B cell (primary cell): ENCODE data around the gene FALEC. TPM values are rescaled to one million over a fixed set of nuclear protein-coding genes. Genes with fewer than 3 reads are reported as not detected.
A peak's percentile ranks its signal among the peaks of the same experiment; 100 is the strongest.

Source experiments
- ATAC-seq: fragments of 200-7000 bp; cut with Tn5 transposase; one replicate; pipeline ENCODE4 v1.10.0; 2021; ENCODE audit warnings: low read depth, mild to moderate bottlenecking, moderate number of reproducible peaks, moderate library complexity
- CTCF ChIA-PET: fragments of 350-600 bp; sonication (Branson Sonifier 250); formaldehyde crosslinking; loops from one replicate; lab custom pipeline; 2021; ENCODE audit warnings: antibody characterized with exemption, inconsistent platforms; lab: Charles Lee
- POLR2A ChIA-PET: fragments of 350-600 bp; sonication (Branson Sonifier 250); formaldehyde crosslinking; loops from one replicate; lab custom pipeline; 2021; ENCODE audit warnings: antibody characterized with exemption; lab: Charles Lee
- DNase-seq: peaks from one replicate; pipeline ENCODE4 v3.0.0; 2013
- H2AFZ ChIP-seq: 2 replicates; pipeline ENCODE4 v1.6.1; 2012; ENCODE audit warnings: mild to moderate bottlenecking, low read depth, low read length; ENCODE audit not compliant: insufficient read depth, poor library complexity, severe bottlenecking
- H3K27ac ChIP-seq, 2 donors: 1 replicate in 1 of 2; 2 replicates in 1 of 2; pipeline ENCODE4 v1.5.1; 2012 to 2013; ENCODE audit warnings: low read length in 2 of 2, mild to moderate bottlenecking in 2 of 2, moderate library complexity in 1 of 2
- H3K27me3 ChIP-seq, 4 experiments: fragments of 200-600 bp in 1 of 4; sonication (generic) in 1 of 4; replicated peaks in 1 of 4; 1 replicate in 2 of 4; 2 replicates in 2 of 4; pipeline versions ENCODE4 v1.6.1 to v1.7.0; 2013 to 2016; ENCODE audit warnings: low read length in 3 of 4, mild to moderate bottlenecking in 2 of 4, mixed read lengths in 1 of 4, moderate library complexity in 1 of 4; ENCODE audit not compliant: insufficient read depth in 4 of 4, control insufficient read depth in 3 of 4; ENCODE audit errors: control extremely low read depth in 1 of 4
- H3K36me3 ChIP-seq, 2 experiments: replicated peaks in 1 of 2; 1 replicate in 1 of 2; 2 replicates in 1 of 2; pipeline versions ENCODE4 v1.6.1 to v1.7.1; 2013; ENCODE audit warnings: low read length in 1 of 2; ENCODE audit not compliant: insufficient read depth in 2 of 2, control insufficient read depth in 1 of 2; ENCODE audit errors: control extremely low read depth in 1 of 2, extremely low read depth in 1 of 2
- H3K4me1 ChIP-seq, 2 donors: fragments of 200-600 bp in 1 of 2; sonication (generic) in 1 of 2; 1 replicate in 1 of 2; 2 replicates in 1 of 2; pipeline versions ENCODE4 v1.5.1 to v1.6.1; 2013 to 2017; ENCODE audit warnings: low read length in 2 of 2; ENCODE audit not compliant: control insufficient read depth in 2 of 2, insufficient read depth in 2 of 2
- H3K4me2 ChIP-seq: replicated peaks from 2 replicates; pipeline ENCODE3; 2012; ENCODE audit warnings: mild to moderate bottlenecking, low read depth, low read length; ENCODE audit not compliant: poor library complexity, severe bottlenecking
- H3K4me3 ChIP-seq, 5 experiments: fragments of 200-600 bp in 1 of 5; sonication (generic) in 1 of 5; 1 replicate in 3 of 5; 2 replicates in 2 of 5; pipeline versions ENCODE4 v1.5.1 to v1.7.0; 2011 to 2016; ENCODE audit warnings: low read length in 4 of 5, mild to moderate bottlenecking in 4 of 5, low read depth in 2 of 5, control low read depth in 1 of 5, moderate library complexity in 1 of 5; ENCODE audit not compliant: insufficient read depth in 1 of 5; ENCODE audit errors: control extremely low read depth in 1 of 5, extremely low read depth in 1 of 5
- H3K79me2 ChIP-seq: fragments of 200-600 bp; sonication (generic); one replicate; pipeline ENCODE4 v1.6.0; 2016; ENCODE audit warnings: low read length; ENCODE audit not compliant: control insufficient read depth, insufficient read depth
- H3K9ac ChIP-seq: fragments of 200-600 bp; sonication (generic); 2 replicates; pipeline ENCODE4 v1.6.1; 2017; ENCODE audit warnings: mild to moderate bottlenecking, low read length, moderate library complexity
- H3K9me3 ChIP-seq, 3 donors: one replicate each; pipeline versions ENCODE4 v1.6.1 to v1.7.1; 2013; ENCODE audit warnings: low read length in 2 of 3; ENCODE audit not compliant: control insufficient read depth in 2 of 3, insufficient read depth in 1 of 3; ENCODE audit errors: control extremely low read depth in 1 of 3
- H4K20me1 ChIP-seq: 2 replicates; pipeline ENCODE4 v1.6.0; 2012; ENCODE audit warnings: mild to moderate bottlenecking, low read length; ENCODE audit not compliant: insufficient read depth, control insufficient read depth, poor library complexity, severe bottlenecking
- H3K27ac Mint-ChIP-seq: one replicate; pipeline ENCODE4 v1.8.0; 2021; ENCODE audit warnings: mixed read lengths
- H3K27me3 Mint-ChIP-seq: one replicate; pipeline ENCODE4 v1.8.0; 2021; ENCODE audit warnings: mixed read lengths
- H3K4me1 Mint-ChIP-seq: one replicate; pipeline ENCODE4 v1.8.0; 2021; ENCODE audit warnings: mixed read lengths
- H3K4me3 Mint-ChIP-seq: one replicate; pipeline ENCODE4 v1.8.0; 2021; ENCODE audit warnings: mixed read lengths
- H3K9me3 Mint-ChIP-seq: one replicate; pipeline ENCODE4 v1.8.0; 2022; ENCODE audit warnings: mixed read lengths; ENCODE audit not compliant: insufficient read depth
- EZH2 ChIP-seq: IDR thresholded peaks from 2 replicates; pipeline ENCODE4 v1.6.1; 2012; ENCODE audit warnings: borderline replicate concordance, low read depth, mild to moderate bottlenecking, moderate library complexity, low read length; ENCODE audit not compliant: insufficient read depth, poor library complexity, severe bottlenecking
- WGBS: methylation state at CpG from one replicate; pipeline ENCODE4 v1.1.5; 2013; ENCODE audit warnings: missing lambda C conversion rate; ENCODE audit not compliant: insufficient coverage; 5-methylcytosine and 5-hydroxymethylcytosine counted together
- intact Hi-C: fragments of 100-400 bp; cut with micrococcal nuclease; formaldehyde crosslinking; loops from one replicate; pipeline ENCODE4 v1.10.0; 2022
- polyA plus RNA-seq: library from polyadenylated mRNA; depleted of rRNA; stranded (reverse); fragments of >200 nt; gene quantifications from 2 replicates; pipeline ENCODE4 v1.2.3, GENCODE V29; 2012
- total RNA-seq, 2 donors: library from RNA; stranded (reverse); fragments of 120-200 nt in 1 of 2; gene quantifications; 1 replicate in 1 of 2; 2 replicates in 1 of 2; pipeline versions ENCODE4 v1.2.3 to v1.2.4, GENCODE V29; 2013 to 2022
- TF ChIP-seq, protein P1 (sequence below): fragments of 200-600 bp; IDR thresholded peaks from one replicate; pipeline ENCODE4 v1.8.0; 2022; ENCODE audit warnings: antibody characterized with exemption, mild to moderate bottlenecking

The FALEC gene
- total and polyA plus RNA-seq, 2 donors (not counting 1 experiment from before 2014, with no cell fraction given): 1.1 to 2.6 TPM

DNA sequence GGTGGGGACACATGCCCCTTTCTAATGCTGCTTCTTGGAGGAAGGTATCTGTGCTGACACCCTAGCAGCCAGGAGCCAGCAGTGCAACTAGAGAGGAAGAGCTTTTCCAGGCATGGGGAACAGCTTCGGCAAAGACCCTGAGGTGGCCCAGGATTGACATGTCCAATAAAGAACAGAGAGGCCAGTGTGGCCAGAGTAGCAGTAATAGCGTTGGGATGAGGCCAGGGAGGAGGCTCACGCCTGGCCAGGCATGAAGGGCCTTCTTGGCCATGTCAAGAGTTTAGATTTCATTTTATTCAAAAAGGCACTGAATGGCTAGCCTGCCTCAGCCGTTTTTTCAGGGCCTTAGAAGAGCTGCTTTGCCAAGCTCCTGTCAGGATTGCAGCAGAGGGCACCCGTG lies 17.3 kb downstream of the FALEC start:
- Histone ChIP-seq H3K9me3 (no peaks in the 10 kb centered on the region), H3K79me2 (no peaks in the 10 kb centered on the region), H3K4me1 (no peaks in the 10 kb centered on the region), H3K27me3 (no peaks in the 10 kb centered on the region), H3K9ac (no peak overlapping the region), H2AFZ (no peak overlapping the region), H4K20me1 (no peaks in the 10 kb centered on the region), H3K27ac (no peak overlapping the region), H3K4me2 (no peak overlapping the region), H3K4me3 (no peak overlapping the region), H3K36me3 (no peaks in the 10 kb centered on the region)
- H3K4me3 Mint-ChIP-seq: no peak overlapping the region
- H3K9me3 Mint-ChIP-seq: no peaks in the 10 kb centered on the region
- H3K27me3 Mint-ChIP-seq: no peaks in the 10 kb centered on the region
- WGBS: 70% methylated on average over 5 of the region's 5 CpGs
- ATAC-seq (no peak), DNase-seq (no peak)
- intact Hi-C loops: loop anchor here (1.0 kb wide), 1 partner anchor 69 kb away; no protein-coding TSS in a partner anchor
- CTCF ChIA-PET: interaction anchor here (0.6 to 4.8 kb wide), 21 partner anchors 11 to 944 kb away, joined by 3 to 26 read pairs (median 5); partner anchors contain the start of gene ENSA
- H3K4me1 Mint-ChIP-seq: no peaks in the 10 kb centered on the region
- TF ChIP-seq, protein P1, sequence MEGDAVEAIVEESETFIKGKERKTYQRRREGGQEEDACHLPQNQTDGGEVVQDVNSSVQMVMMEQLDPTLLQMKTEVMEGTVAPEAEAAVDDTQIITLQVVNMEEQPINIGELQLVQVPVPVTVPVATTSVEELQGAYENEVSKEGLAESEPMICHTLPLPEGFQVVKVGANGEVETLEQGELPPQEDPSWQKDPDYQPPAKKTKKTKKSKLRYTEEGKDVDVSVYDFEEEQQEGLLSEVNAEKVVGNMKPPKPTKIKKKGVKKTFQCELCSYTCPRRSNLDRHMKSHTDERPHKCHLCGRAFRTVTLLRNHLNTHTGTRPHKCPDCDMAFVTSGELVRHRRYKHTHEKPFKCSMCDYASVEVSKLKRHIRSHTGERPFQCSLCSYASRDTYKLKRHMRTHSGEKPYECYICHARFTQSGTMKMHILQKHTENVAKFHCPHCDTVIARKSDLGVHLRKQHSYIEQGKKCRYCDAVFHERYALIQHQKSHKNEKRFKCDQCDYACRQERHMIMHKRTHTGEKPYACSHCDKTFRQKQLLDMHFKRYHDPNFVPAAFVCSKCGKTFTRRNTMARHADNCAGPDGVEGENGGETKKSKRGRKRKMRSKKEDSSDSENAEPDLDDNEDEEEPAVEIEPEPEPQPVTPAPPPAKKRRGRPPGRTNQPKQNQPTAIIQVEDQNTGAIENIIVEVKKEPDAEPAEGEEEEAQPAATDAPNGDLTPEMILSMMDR: peak; percentile 18
- no peak for TF ChIP-seq EZH2
- no peak overlapping the region for H3K27ac Mint-ChIP-seq
- POLR2A ChIA-PET: no interaction called here

DNA sequence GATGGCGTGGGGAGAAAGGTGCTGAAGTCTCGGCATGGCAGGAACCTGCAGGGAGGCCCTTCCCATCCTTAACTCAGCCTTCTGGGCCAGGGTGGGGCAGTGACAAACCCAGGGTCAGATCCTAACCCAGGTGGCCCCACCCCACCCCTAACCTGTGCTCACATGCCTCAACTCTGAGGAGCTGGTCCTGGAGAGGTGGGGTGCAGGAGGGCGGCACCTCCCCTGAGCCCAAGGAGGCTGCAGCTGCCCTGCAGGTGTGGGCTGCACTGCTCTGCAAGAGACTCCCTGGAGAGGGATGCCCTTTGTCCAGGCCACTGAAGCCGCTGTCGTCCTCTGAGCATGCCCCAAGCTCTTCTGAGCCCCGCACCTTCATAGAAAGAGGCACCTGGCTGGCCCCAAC lies 18.4 kb downstream of the FALEC start:
- 99% methylated on average over 6 of the region's 6 CpGs for WGBS
- Histone ChIP-seq H3K4me1 (no peaks in the 10 kb centered on the region), H3K36me3 (no peaks in the 10 kb centered on the region), H3K27ac (no peak overlapping the region), H3K27me3 (no peaks in the 10 kb centered on the region), H3K9ac (no peak overlapping the region), H3K79me2 (no peaks in the 10 kb centered on the region), H3K4me3 (no peak overlapping the region), H4K20me1 (no peaks in the 10 kb centered on the region), H3K9me3 (no peaks in the 10 kb centered on the region), H3K4me2 (no peak overlapping the region), H2AFZ (no peak overlapping the region)
- Mint-ChIP-seq H3K27me3 (no peaks in the 10 kb centered on the region), H3K4me3 (no peak overlapping the region), H3K27ac (no peak overlapping the region), H3K9me3 (no peaks in the 10 kb centered on the region), H3K4me1 (no peaks in the 10 kb centered on the region)
- TF ChIP-seq EZH2: no peak
- TF ChIP-seq, protein P1: no peak
- DNase-seq (no peak), ATAC-seq (no peak)
- ChIA-PET POLR2A (interaction anchor here (0.7 kb wide), 1 partner anchor 48 kb away, joined by 8 read pairs; no protein-coding TSS in a partner anchor), CTCF (interaction anchor here (3.4 kb wide), 1 partner anchor 68 kb away, joined by 17 read pairs; no protein-coding TSS in a partner anchor)
- intact Hi-C loops: no loop called here
